ENCODE measurements around the gene PADI3.
"Not testable (repeated sequence)": the region's sequence is repeated elsewhere in the genome, so short reads cannot be mapped to it uniquely, and the experiment has no call there.

PADI3 gene

GRCh38 chr1:17313530-17314309 is 64.8 kb downstream of the PADI3 start:
- no peak overlapping the region for H3K4me3 ChIP-seq (ENCODE audit: low read length)
- no peak for DNase-seq (ENCODE audit: low read depth)
- no peak for TF ChIP-seq CTCF (IDR thresholded peaks at IDR 0.05; ENCODE audit: insufficient read depth, low read depth, low read length, missing control alignments)

- no peak for DNase-seq (ENCODE audit: low read depth)
- TF ChIP-seq CTCF (IDR thresholded peaks at IDR 0.05; ENCODE audit: insufficient read depth, low read depth, low read length, missing control alignments), result no peak
- no peak overlapping the region for H3K4me3 ChIP-seq (ENCODE audit: low read length)
These were observed 65.6 kb downstream of the PADI3 start for GRCh38 chr1:17314491-17314971.

- H3K4me3 ChIP-seq (ENCODE audit: low read length), result no peak overlapping the region
- no peak for DNase-seq (ENCODE audit: low read depth)
- no peak for TF ChIP-seq CTCF (IDR thresholded peaks at IDR 0.05; ENCODE audit: insufficient read depth, low read depth, low read length, missing control alignments)
These were observed 66.7 kb downstream of the PADI3 start for GRCh38 chr1:17315542-17316130.

- no peak overlapping the region for H3K4me3 ChIP-seq (ENCODE audit: low read length)
- TF ChIP-seq CTCF (IDR thresholded peaks at IDR 0.05; ENCODE audit: insufficient read depth, low read depth, low read length, missing control alignments), result no peak
- DNase-seq (ENCODE audit: low read depth), result no peak
These were observed 67.8 kb downstream of the PADI3 start for GRCh38 chr1:17316704-17317103.

DNA sequence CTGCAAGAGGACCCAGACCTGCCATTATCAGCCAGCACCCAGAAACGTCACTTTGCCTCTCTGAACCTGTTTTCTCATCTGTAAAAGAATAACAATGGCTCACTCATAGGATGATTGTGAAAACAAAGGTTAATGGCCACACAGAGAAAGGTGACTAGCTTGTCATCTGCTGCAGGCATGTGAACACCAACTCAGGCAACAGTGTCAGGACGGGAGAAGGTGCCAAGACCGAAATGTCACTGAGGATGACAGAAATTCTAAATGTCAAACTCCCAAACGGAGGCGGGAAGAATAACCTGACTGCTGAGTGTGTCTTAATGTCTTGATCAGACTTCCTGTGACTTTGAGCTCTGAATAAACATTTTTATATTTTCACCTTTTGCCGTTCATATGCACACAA is 69.4 kb downstream of the PADI3 start:
- DNase-seq (ENCODE audit: low read depth), result no peak
- H3K4me3 ChIP-seq (ENCODE audit: low read length), result no peak overlapping the region
- no peak for TF ChIP-seq CTCF (IDR thresholded peaks at IDR 0.05; ENCODE audit: insufficient read depth, low read depth, low read length, missing control alignments)

DNA sequence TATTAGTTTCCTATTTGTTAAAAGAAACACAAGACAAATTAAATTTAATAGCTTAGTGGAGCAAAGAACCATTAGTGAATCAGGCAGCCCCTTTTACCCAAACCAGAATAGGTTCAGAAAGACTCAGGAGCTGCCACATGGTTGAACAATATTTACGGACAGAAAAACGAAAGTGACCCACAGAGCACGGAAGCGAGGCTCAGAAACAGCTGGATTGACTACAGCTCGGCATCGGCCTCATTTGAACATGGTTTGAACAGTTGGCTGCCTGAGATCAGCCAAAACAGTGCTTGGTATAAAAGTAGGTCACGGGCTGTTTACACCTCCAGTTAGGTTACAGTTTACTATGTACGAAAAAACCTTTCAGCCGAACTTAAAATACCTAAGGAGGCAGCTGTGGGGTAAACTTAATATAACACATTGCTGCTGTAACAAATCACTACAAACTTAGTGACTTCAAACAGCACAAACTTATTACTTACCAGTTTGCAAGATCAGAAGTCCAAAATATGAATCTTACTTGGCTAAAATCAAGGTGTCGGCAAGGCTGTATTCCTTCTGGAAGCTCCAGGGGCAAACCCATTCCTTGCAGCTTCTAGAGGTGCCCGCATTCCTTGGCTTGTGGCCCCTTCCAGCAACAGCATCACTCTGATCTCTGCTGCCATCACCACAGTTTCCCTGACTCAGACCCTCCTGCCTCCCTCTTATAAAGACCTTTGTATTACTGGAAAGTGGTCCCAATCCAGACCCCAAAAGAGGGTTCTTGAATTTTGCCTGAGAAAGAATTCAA is 70.9 kb downstream of the PADI3 start:
- H3K4me3 ChIP-seq (ENCODE audit: low read length), result no peak overlapping the region
- TF ChIP-seq CTCF (IDR thresholded peaks at IDR 0.05; ENCODE audit: insufficient read depth, low read depth, low read length, missing control alignments), result no peak
- DNase-seq (ENCODE audit: low read depth), result no peak

- H3K4me3 ChIP-seq (ENCODE audit: low read length), result not testable (repeated sequence)
These were observed 73.0 kb downstream of the PADI3 start for GRCh38 chr1:17321857-17322390.

More at GRCh38 chr1:17321857-17322390, 73.0 kb downstream of the PADI3 start:
- DNase-seq (ENCODE audit: low read depth), result not testable (repeated sequence)

All from epithelial cell of esophagus (primary cell).